Activated CD4-positive, alpha-beta T cell treated with anti-CD3 and anti-CD28 coated beads, Interleukin-2, amount 50 U/mL, for 24 hours (primary cell): Measurements from ENCODE around the gene ETV6.

Source experiments
- DNase-seq, 2 donors: peaks; one replicate each; pipeline ENCODE4 v3.0.0-alpha.2; 2020; ENCODE audit warnings: low read depth in 1 of 2, low spot score in 1 of 2

The ETV6 gene

GRCh38 chr12:11732715-11733114 is 83.2 kb downstream of the ETV6 start:
- no peak for DNase-seq

GRCh38 chr12:11734580-11735180 is 85.2 kb downstream of the ETV6 start:
- no peak for DNase-seq

GRCh38 chr12:11738450-11738849 is 89.0 kb downstream of the ETV6 start:
- no peak for DNase-seq

GRCh38 chr12:11739980-11740577 is 90.6 kb downstream of the ETV6 start:
- no peak for DNase-seq

- DNase-seq = no peak
These were observed 92.1 kb downstream of the ETV6 start for GRCh38 chr12:11741434-11742092.

GRCh38 chr12:11743423-11744409 is 94.2 kb downstream of the ETV6 start:
- DNase-seq = no peak

GRCh38 chr12:11744410-11744801 is 94.9 kb downstream of the ETV6 start:
- no peak for DNase-seq

- DNase-seq = no peak
These were observed 95.6 kb downstream of the ETV6 start for GRCh38 chr12:11745113-11745512.

- no peak for DNase-seq
These were observed 96.7 kb downstream of the ETV6 start for GRCh38 chr12:11746024-11746771.

GRCh38 chr12:11746940-11747716 is 97.7 kb downstream of the ETV6 start:
- no peak for DNase-seq

GRCh38 chr12:11747969-11748368 is 98.5 kb downstream of the ETV6 start:
- DNase-seq = no peak

GRCh38 chr12:11748903-11749302 is 99.4 kb downstream of the ETV6 start:
- DNase-seq = no peak

- no peak for DNase-seq
These were observed 100.6 kb downstream of the ETV6 start for GRCh38 chr12:11749943-11750690.

GRCh38 chr12:11752403-11753149 is 103.1 kb downstream of the ETV6 start:
- DNase-seq = no peak

GRCh38 chr12:11753150-11753499 is 103.7 kb downstream of the ETV6 start:
- no peak for DNase-seq

GRCh38 chr12:11753826-11754225 is 104.4 kb downstream of the ETV6 start:
- no peak for DNase-seq

- DNase-seq = no peak
These were observed 104.8 kb downstream of the ETV6 start for GRCh38 chr12:11754256-11754655.

GRCh38 chr12:11755302-11755930 is 105.9 kb downstream of the ETV6 start:
- DNase-seq = no peak
